Nasal cavity respiratory epithelium epithelial cell of viscerocranial mucosa (primary cell): ENCODE data around the gene GSTO1. TPM values are rescaled to one million over a fixed set of nuclear protein-coding genes. Genes with fewer than 3 reads are reported as not detected.

Source experiments
- total RNA-seq: library from RNA; depleted of rRNA; stranded (reverse); fragments of >200 nt; gene quantifications from 2 replicates; pipeline ENCODE4 v1.2.3, GENCODE V29; 2014

Gene GSTO1
- total RNA-seq, result 53.0 and 73.5 TPM in 2 replicates

DNA sequence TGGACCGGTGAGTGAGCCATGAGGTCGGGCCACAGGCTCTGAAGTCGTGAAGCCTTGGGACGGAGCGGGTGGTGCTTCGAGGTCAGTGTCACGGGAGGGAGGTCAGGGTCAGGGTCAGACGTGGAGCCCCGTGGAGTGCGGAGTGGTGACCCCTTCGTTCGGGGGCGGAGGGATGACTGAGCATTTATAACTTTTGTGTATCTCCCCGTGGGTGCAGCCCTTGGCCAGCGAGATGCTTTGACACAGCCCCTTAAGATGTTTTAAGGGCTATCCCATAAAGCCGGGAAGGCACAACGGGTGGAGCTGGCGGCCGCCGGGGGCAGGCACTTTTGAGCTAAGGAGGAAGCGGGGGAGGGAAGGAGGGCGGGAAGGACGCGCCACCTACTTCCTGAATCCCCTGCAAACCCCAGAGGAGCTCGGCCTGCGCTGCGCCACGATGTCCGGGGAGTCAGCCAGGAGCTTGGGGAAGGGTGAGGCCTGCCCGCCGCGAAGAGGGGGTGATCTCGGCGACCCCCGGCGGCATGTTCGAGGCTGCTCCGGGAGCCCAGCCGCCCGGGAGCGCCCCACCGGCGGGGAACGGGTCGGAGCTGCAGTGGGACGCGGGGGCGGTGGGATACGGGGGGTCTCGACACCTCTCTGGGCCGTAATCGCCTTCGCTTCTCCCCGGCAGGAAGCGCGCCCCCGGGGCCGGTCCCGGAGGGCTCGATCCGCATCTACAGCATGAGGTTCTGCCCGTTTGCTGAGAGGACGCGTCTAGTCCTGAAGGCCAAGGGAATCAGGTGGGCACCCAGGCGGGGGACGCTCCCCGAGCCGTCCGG, at the start of gene GSTO1:
Gene GSTO1 (plus strand): TSS at position 400 of the 818 bp plus-strand sequence. CDS start 37 bp downstream, at position 437.

DNA sequence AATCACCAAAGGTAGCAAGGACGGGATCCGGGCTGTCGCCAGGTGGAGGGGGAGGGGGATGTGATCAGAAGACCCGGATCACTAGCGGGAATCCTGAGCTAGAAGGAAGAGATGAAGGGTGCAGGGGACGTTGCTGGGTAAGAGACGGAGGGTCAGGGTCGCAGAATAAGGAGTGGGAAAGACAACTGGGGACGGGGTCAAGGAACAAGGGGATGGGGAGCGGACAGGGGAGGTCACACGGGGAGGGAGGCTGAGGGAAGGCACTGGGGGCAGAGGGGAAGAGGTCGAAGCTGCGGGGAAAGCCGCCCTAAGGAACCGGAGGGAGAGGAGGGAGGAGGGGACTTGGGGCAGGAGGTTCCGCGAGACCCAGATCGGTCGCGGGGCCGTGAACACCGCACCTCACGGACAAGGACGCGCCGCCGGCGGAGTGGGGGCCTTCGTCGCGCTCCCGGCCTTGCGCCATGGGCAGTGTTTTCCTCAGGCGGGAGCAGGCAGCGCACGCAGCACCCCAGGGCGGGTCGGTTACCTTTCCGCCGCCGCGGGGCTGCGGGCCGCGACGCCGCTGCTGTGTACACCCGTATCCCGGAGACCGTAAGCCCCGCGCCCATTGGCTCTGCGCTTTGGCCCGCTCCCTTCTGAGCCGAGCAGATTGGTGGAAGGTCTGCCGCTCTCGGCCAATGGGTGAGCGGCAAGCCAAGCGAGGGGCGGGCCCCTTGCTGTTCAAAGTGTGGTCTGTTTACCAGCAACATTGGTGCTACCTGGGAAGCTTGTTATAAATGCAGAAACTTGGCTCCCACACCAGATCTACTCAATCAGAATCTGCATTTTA, 22.7 kb upstream of the GSTO1 start, which contains the start of gene CFAP43:
Gene CFAP43 (minus strand): TSS at position 581 of the 829 bp plus-strand sequence. CDS start 118 bp downstream, at position 463.

DNA sequence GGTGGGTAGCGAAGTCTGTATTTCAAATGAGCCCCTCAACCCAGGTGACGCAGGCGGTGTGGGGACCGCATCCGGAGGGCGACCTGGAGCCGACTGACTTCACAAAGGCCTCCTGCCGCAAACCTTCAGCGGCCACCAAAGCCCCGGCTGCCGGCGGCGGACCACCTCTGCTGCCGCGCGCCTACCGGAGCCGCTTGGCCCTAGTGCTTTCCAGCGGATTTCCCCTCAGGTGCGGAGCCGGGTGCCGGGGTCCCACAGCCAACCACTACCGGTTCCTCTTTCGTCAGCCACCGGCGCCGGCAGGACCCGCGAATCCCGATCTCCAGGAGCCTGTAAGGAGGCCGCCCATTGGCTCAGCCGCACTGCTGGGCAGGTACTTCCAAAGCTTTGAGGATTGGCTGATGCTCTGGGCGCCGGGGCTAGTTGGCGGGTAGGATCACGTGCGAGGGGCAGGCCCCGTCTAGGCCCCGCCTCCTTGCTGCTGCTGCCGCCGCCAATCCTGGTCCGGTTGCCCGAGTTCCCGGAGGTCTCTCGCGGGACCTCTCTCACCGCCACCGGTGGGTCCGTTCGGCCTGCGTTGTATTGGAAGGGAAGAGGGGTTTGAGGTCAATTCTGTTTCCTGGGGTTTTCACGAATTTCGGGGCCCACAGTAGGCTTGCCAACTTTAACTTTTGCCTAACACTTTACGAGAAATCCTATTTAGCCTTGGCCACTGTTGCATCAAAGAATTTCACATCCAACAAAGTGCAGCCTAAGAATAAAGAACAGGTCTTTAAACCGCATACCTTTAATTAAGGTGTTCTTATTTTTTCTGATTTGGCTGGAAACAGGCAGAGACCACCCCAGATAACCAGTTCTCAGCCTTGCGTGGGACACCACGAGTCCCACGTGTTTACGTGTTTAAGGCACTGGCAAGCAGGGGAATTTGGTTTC, 14.3 kb downstream of the GSTO1 start, which contains the start of gene GSTO2:
Gene GSTO2 (plus strand): TSS at position 472 of the 933 bp plus-strand sequence. CDS start 5,732 bp downstream, outside the sequence.

Other genes with a start within 250 kb of the GSTO1 start
- gene COL17A1, start 169.0 kb upstream of the GSTO1 start, total RNA-seq, result 884 and 910 TPM in 2 replicates
- 4.5 and 6.5 TPM in 2 replicates for gene SFR1, start 132.7 kb upstream of the GSTO1 start, total RNA-seq
- under 0.01 and 0.36 TPM in 2 replicates for gene CFAP43, start 22.5 kb upstream of the GSTO1 start, total RNA-seq
- 6.5 and 18.8 TPM in 2 replicates for gene GSTO2, start 14.3 kb downstream of the GSTO1 start, total RNA-seq
- gene ITPRIP, start 83.6 kb downstream of the GSTO1 start, total RNA-seq, result 52.6 and 79.2 TPM in 2 replicates
- gene CFAP58, start 98.9 kb downstream of the GSTO1 start, total RNA-seq, result 0.34 and 0.36 TPM in 2 replicates